ACHN (cell line): ENCODE data around the gene IL1RAP.

ENCODE experiments used
- DNase-seq: peaks from one replicate; pipeline ENCODE4 v3.0.0-alpha.2; 2015
- in situ Hi-C: cut with HindIII; loops from 2 replicates; pipeline ENCODE4 v1.10.0; 2017; ENCODE audit warnings: low sequenced_read_pairs, low pct_ligation_motif_present, low pct_unique_long_range_greater_than_20kb

The IL1RAP gene

DNA sequence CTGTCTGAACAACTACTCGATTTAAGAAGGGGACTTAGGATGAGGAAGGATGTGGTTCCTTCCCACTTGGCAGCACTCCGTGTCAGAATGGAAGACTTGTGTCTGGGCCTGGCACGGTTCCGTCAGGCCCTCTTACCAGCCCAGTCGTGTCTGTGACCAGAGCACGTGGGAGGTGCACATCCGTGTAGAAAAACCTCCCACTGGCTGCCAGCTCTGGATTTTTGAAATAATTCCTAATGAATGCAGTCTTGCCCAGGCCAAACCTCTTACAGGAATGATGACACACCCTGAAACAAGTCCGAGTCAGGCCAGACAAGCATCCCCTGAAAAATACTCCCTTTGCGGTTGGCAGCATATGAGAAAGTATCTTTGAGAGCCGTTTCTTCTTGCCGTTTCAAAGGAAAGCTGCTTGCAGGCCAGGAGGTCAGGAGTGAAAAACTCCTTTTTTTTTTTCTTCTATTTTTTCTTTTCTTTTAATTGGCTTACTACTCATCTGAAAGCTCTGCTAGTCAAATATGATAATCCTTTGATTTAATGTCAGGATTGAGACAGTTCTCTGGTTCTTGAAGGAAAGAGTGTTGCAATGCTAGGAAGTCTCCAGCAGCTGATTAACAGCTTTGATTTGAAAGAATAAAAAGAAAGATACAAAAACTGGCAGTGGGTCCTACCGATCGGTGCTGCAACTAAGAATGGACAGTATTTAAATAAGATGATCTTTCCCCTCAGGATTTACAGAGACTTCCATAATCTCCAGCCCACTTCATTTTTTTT lies 19.8 kb downstream of the IL1RAP start:
- in situ Hi-C loops, result no loop called here
- peak; percentile 53 for DNase-seq

DNA sequence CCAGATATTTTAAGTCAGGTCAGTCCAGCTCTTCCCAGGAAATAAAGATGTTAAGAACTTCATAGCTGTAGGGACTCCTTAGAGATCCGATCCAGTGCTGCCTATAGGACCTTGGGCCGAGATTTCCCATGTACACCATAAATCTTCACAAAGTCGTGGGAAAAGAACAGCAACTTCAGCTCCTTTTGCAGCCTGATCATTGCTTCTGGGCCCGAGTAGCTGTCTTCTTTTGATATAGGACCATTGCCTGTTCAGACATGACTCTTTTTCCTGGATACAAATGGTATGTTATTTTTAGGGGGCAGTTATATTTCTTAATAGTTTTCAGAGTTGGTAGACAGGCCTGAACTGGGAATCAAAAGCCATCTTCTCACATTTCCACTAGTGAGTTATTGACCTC lies 20.5 kb downstream of the IL1RAP start:
- no peak for DNase-seq
- in situ Hi-C loops, result no loop called here

DNA sequence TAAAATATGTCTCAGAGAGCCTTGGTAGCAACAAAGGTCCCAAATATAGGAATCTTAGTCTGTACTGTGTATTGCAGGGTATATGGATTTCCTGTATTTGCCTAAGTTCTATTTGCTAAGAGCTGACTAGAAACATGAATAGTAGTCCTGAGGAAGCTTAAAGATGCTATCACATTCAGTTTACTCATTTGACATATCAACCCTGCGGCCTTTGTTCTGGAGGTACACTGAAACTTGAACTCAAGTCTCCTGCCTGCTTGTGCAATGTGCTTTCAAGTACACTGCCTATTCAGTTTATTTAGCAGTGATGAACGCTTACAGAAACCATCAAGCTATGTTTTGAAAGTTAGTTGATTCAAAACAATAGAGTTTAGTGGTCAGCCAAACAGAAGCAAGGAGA lies 21.1 kb downstream of the IL1RAP start:
- in situ Hi-C loops, result no loop called here
- no peak for DNase-seq

DNA sequence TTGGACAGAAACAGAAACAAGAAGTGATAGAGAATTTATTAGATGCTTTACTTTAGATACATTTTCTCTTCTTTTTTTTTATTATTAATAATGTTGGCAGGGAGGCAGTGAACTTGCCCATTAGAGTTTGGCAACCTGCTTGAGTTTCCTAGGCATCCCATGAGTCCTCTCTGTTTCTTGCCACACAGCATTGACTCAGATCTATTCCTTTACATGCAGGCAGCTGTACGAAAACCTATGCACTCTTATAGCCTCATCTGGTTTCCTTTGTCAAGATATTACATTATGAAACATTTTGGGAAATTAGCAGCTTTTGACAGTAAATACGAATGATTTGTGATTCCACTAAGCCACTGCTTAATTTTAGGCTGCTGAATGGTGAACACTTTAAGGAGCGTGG lies 23.3 kb downstream of the IL1RAP start:
- DNase-seq, result no peak
- in situ Hi-C loops, result no loop called here

DNA sequence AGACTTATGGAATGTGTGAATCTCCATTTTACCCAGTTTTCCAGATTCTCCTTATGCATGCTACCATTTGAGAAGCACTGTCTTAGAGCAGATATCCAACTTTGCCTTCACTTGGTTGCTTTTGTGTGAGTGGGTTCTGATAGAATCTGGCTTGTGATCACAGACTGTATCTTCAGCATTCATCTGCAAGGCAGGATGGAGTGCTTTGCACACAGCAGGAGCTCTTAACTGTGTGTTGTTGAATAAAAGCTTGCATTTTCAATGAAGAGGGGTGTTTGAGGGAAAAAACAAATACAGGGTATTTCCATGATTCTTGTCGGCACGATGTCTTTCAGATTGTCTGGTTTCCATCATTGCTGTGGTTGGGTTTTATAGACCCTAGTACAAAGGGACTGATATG lies 24.4 kb downstream of the IL1RAP start:
- in situ Hi-C loops, result no loop called here
- no peak for DNase-seq

DNA sequence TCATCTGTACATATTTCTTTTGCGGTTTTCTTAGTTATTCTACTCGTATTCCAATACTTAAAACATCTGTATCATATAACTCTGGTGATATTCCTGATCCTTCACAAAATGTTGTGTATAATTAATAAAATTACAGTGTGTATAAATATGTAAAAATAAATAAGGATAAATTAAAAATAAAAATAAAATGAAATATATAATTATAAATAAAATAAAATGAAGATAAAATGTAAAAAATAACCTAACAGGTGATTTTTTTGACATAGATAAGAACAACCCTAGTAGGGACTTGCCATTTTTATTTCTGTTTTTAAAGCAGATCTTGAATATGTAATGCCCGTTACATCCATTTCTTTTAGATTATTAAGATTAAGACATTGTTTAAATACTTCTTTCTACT lies 25.6 kb downstream of the IL1RAP start:
- in situ Hi-C loops, result no loop called here
- DNase-seq, result no peak

DNA sequence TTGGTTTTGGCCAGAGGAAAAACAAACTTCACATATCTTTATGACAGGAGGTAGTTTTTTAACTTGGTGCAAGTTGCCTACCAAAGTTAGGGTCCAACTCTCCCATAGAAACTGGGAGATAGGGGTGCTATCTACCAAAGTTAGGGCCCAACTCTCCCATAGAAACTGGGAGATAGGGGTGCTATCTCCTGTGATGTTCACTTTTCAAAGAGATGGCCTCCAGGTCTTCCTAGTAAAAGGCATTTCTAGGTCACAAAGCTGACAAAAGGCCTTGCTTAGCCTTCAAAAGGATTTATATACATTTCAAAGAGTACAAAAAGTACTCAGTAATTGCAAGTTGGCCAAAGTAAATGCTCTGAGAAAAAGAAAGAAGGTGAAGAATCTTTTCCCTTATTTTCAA lies 27.1 kb downstream of the IL1RAP start:
- in situ Hi-C loops, result no loop called here
- DNase-seq, result no peak

DNA sequence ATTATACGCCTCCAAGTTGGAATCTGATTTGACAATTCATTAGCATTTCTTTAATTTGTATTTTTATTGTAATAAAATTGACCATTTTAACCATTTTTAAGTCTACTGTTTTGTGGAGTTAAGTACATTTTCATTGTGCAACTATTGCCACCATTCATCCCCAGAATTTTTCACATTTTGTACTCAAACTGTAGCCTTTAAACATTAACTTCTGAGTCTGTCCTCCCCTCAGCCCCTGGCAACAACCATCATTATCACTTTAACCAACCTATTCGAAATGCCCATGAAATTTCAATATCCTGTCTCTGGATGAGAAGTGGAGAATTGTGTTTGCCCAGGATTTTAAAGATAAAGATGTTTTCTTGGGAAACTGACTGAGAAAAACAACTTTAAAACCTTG lies 27.7 kb downstream of the IL1RAP start:
- in situ Hi-C loops, result no loop called here
- no peak for DNase-seq

DNA sequence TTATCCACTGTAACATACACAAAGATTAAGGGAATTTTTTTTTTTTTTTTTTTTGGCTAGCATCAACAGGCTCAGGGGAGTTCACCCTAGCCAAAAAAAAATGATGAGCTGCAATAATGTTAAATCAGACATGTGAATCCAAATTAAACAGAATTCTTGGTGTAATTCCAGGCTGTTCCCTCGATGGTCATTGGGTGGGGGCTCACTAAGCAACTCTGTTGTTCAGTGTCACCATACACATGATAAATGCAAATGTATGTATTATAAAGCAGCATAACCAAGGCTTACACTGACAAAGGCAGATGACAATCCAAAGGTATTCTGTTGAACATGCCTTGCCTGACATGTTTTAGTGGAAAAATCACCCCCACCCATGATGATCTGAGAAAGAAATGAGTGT lies 29.0 kb downstream of the IL1RAP start:
- in situ Hi-C loops, result no loop called here
- DNase-seq, result no peak

DNA sequence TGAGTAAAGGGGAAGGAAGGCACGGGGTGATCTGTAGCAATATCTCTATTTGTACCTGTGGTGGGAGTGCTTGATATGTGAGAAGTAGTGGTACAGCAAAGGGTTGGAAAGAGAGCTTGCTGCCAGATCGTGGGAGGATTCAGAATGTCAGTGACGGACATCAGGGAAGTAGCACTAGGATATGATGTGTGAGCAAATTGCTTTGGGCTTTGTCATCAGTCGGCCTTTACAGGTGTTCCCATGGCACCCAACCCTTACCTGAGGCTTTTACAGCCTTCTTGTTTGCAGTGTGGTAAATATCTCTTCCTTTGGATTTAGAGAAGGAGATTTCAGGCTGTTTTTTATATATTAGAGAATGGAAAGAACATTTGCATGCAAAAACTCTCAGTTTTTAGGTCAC lies 29.8 kb downstream of the IL1RAP start:
- in situ Hi-C loops, result no loop called here
- no peak for DNase-seq

DNA sequence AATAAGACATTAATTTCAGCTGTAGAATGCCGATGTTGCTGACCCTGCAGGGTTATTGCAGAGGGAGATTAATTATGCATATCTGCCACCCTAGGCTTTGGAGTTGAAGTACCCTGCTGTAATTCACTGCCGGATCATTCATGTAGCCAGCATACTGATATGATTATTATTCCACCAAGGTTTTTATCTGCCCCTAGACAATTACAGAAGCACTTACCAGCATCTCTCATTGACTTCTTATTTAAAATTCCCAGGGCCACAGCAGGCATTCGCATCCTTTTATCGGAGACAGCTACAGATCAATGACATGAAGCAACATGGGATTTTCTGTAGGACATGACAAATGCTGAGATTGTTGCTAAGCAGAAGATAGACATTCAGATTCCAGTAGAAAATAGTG lies 31.3 kb downstream of the IL1RAP start:
- in situ Hi-C loops, result no loop called here
- DNase-seq, result no peak

DNA sequence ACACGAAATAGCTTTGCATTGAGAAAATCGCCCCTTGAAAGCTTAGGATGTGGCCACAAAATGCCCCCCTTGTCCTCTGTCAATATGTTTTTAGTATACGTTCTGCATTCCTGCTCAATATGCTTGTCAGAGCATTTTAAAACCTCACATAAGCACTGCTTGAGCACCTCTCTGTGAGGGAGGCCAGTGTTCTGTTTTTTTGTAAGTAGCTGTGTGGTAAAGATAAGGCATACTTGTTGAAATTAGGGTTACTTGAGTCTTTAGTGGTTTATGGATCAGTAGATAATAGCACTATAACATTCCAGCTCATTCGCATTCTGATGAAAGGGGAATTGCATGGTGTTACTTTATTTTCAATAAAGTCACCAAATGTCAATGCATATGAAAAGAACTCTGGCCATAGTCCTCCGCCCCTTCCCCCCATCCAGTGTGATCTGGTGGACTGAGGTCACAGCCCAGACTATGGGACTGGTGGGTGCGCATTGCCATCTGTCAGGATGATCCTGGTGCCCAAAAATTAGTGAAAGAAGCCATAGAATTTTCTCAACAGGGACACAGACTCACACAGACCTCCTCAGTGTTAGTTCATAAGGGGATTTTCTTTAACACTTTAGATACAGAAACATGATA lies 33.1 kb downstream of the IL1RAP start:
- no peak for DNase-seq
- in situ Hi-C loops, result no loop called here

DNA sequence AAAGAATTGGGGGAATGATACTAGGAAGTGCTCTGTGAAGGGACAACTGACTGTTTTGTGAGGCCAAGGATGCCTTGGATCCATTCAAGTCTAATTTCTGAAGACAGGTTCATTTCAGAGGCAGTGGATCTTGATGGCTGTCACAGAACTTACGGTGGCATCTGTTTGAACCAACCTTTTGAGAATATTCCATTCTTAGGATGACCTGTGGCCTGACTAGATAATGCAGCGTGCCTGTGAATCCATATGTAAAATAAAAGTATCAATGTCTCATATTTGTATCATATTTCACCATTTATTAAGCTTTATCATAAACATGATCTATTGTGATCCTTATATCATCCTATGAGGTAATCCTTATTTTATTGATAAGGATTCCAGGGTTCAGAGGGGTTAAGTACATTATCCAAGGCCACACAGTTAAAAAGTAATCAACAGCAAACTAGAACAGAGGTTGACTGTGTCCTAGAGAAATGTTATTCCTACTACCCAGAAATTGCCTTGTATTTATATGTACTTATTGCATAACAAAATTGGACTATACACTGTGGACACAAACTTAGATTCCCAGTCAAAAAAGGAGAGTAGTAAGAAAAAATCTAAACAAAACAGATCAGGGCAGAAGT lies 34.3 kb downstream of the IL1RAP start:
- in situ Hi-C loops, result no loop called here
- DNase-seq, result no peak

DNA sequence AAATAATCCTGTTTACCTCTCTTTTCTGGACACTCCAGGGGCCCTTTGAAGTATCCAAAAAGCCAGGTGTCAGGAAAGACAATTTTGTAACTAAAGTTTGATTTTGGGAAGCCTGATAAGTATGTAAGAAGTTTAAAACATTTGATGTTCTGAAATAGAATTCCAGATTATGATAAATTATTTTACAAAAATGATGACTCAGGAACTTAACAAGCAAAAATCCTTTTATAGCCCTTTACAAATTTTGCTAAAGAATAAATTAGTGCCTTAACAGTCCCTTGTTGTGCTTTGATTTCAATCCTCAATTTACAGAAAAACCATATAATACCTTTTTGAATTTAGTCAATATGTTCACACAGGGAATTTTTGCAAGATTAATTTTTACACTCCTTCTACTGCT lies 38.1 kb downstream of the IL1RAP start:
- in situ Hi-C loops, result no loop called here
- DNase-seq, result no peak

DNA sequence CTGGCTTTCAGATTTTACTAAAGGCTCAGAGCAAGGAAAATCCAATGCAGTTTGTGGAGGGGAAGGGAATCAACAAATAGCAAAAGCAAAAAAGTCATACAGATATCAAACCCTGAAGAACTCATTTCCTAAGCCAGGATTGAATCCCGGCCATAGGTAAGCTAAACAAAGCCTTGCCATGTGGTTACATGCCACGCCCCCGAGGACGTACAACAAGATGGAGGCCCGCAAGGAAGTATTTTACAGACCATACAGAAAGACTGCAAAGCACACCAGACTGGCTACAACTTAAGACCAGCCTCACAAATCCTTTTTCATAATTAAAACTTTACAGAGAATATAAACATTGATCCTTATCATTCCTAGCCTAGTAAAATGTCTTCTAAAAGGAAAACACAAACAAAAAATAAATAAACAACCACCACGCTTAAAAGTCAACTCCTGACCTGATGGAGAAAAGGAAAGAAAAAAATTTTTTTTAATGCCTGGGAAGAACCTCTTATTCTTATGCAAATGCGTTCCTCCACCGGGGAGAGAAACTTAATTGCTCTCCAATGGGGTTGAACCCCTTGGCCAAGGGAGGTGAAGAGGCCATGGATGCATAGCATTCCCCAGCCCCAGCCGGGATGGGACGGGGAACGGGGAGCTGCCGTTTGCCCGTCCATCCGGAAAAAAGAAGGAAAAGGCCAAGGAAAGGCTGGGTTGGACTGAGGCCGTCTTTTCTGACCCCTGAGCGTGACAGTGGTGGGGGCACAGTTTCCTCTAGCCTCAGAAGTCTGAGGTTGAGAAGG lies 39.3 kb downstream of the IL1RAP start:
- DNase-seq, result no peak
- in situ Hi-C loops, result no loop called here

DNA sequence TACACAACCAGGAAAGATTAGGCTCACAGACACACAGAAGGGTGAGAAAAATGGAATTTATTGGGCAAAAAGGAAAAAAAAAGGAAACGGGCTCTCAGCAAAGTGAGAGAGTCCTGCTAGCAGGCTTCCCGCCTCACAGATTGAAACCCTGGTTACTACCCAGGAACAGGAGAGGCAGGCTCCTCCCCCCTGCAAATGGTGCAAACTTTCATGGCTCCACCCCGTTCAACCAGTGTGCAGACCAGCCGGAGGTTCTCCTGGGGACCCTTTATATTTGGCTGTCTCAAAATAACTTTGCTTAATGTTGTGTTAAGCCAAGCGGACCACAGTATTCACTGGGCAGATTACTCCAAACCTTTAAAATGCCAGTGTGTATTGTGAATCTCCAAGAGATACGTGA lies 40.3 kb downstream of the IL1RAP start:
- in situ Hi-C loops, result no loop called here
- DNase-seq, result no peak

DNA sequence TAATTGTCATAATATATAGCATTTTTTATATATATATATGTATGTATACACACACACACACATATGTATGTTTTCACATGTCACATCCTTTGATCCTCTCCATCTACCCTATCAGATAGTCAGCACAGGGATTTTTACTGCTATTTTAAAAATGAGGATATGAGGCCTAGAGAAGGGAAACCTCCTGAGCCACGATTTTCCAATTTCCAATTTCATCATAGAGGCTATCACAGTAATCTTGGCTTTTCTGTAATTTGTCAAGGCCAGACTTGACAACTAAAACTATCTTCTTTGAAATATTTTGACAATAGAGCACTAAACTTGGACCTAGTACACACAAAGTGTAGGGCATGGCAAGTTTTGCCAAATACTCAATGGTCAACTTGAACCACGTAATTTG lies 42.5 kb downstream of the IL1RAP start:
- no peak for DNase-seq
- in situ Hi-C loops, result no loop called here

DNA sequence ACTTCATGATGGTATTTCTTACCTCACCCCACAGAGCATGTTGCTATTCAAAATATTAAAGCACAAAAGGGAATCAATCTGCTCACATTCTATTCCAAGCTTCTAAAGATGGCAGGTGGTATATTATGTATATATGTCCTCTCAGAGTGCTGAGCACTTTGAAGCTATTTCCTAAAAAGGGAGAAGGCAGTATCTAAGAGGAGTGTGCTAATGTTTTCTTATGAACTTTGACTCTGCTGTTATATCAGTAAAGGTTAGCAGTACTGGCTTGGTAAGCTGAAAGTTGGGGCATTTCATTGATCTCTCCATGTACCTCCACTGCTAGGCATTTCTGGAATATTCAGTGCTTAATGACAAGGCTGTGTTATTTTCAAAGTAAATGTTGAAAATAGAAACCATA lies 43.4 kb downstream of the IL1RAP start:
- no peak for DNase-seq
- in situ Hi-C loops, result no loop called here

DNA sequence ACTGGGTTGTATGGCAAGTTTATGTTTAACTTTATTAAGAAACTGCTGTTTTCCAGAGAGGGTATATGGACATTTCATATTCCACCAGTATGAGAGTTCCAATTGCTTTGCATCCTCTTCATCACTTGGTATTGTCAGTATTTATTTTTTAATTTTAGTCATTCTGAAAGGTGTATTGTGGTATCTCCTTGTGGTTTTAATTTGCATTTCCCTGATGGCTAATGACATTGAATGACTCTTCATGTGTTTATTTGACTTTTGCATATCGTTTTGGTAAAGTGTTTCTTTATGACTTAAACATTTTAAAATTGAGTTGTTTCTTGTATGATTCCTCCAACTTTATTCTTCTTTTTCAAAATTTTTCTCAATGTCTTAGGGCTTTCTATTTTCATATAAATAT lies 44.4 kb downstream of the IL1RAP start:
- in situ Hi-C loops, result no loop called here
- no peak for DNase-seq
